Measurements from ENCODE around the gene WNT10A.

The WNT10A gene

GRCh38 chr2:218878926-218879761, 1.5 kb upstream of the WNT10A start:
- no peak for DNase-seq

GRCh38 chr2:218879776-218880101, 913 bp upstream of the WNT10A start:
- DNase-seq = no peak

GRCh38 chr2:218880859-218881594, 375 bp downstream of the WNT10A start:
- no peak for DNase-seq

DNA sequence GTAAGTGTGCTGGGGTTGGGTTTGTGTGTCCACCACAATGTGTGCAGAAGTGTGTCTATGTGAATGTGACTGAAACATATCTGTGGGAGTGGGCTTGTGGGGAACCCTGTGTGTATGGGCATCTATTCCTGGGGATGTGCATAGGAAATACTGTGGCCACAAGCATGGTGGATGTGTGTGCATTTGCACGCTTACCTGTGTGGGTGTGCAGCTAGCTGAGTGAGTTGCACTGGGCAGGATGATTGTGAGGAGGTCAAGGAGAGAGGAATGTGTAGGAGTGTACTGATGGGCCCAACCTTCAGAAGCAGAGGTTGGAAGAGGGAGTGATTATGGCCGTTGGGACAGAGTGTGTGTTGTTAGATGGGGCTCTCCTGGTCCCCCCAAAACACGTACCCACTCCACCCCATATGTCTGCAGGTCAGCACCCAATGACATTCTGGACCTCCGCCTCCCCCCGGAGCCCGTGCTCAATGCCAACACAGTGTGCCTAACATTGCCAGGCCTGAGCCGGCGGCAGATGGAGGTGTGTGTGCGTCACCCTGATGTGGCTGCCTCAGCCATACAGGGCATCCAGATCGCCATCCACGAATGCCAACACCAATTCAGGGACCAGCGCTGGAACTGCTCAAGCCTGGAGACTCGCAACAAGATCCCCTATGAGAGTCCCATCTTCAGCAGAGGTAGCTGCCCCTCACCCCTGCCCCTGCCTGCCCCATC, 1.2 kb downstream of the WNT10A start:
- DNase-seq = no peak

GRCh38 chr2:218882461-218882816, 1.8 kb downstream of the WNT10A start:
- DNase-seq = no peak

DNA sequence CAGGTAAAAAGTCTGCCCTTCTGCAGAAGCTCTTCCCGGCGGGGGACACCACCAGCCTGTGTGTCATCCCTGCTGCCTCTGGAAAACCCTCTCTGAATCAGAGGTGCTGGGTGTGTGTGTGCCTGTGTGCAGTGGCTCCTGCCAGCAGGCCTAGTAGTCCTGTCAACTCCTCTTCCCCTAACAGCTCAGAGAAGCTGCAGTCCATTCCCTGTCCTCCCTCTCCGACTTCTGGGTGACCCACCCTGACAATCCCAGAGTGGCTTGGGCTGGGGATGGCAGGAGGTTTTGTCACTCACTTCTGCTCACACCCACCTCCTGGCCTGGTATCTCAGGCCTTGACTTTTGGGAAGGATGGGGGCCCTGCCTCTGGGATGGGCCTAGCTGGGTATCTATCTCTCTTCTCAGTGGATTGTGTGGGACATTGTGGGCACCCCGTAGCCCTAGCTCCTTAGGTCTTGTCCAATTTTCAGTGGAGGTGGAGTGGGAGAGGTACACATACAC, 2.3 kb downstream of the WNT10A start:
- DNase-seq = no peak

DNA sequence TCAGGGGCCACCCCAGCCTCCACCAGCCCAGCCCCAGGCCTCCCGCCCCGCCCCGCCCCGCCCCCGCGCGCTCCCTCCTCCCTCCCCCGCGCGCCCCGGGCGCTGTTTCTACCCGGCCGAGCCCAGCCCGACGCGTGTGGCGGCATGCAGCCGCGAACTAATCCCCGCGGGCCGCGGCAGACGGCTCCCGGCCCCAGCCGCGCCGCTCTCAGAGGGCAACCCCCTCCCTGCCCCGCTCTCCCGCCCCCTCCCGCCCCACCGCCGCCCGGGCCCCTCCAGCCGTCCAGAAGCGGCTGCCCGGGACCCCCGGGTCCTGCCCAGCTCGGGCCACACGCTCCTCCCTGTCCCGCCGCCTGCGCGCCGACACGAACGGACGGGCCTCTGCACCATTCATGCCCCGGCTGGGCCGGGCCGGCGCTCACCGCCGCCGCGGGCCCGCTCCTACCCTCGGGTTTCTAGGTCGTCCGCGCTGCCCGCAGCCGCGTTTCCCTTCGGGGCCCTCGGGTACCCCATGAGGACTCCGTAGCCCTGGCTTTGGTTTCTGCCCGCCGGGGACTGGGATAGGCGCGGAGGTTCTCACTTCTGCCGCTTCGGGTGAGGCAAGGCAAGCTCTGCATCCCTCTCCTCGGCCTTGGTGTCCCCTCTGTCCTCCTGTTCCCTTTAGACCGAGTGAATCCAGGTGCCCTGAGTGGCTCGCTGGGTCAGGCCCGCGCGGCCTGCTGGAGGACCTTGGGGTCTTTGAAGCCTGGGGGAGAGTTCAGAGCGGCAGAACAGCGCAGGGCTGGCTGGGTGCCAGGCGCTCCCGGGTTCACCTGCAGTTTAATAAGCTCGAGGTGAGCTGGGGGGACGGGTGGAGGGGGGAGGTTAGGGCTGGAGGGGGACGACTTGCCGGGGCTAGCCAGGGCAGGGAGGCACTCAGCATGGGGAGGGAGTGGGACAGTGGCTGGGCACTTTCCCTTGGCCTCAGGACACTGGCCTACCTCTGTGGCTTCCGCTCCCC, 3.1 kb downstream of the WNT10A start:
- no peak for DNase-seq

DNA sequence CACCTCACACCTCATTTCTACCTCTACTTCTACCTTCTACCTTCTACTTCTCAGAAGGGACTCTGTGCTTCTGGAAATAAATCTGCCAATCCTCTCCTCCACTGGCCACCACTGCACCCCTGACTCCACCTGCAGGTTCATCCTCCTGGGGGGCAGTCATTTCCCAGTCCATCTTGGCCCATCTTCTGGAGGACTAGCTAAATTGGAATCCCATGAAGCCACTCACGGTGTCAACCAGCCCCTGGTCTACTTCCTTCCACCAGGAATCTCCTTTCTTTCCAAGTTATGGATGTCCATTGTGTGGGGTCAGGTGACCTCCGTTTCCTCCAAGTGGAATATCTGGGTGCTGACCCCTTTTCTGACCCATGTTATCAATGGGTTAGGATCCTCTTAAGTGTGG, 3.9 kb downstream of the WNT10A start:
- no peak for DNase-seq

GRCh38 chr2:218885981-218886947, 5.6 kb downstream of the WNT10A start:
- DNase-seq = no peak

GRCh38 chr2:218887079-218887478, 6.4 kb downstream of the WNT10A start:
- no peak for DNase-seq

GRCh38 chr2:218888341-218888740, 7.7 kb downstream of the WNT10A start:
- DNase-seq = no peak

- no peak for DNase-seq
These were observed 9.3 kb downstream of the WNT10A start for GRCh38 chr2:218889937-218890336.

DNA sequence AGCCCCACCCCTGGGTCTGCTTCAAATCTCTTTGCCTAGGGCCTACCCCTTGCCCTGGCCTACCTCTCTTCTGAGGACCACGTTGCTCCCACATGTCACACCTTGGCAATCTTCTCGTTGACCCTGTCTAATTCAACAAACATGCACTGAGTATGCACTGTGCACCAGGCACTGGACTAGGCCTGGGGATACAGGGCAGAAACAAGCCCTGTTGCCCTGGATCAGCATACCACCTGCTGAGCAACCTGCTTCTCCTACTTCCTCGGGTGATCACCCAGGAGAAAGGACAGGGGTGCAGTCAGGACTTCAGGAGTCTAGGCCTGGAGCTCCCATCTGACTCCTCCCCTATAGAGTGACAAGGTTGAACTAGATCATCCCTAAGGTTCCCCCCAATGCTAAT, 9.7 kb downstream of the WNT10A start:
- no peak for DNase-seq

GRCh38 chr2:218891275-218892135, 10.9 kb downstream of the WNT10A start:
- DNase-seq = no peak

GRCh38 chr2:218892693-218893348, 12.2 kb downstream of the WNT10A start:
- DNase-seq = no peak

GRCh38 chr2:218893349-218894150, 12.9 kb downstream of the WNT10A start:
- DNase-seq = no peak

GRCh38 chr2:218894151-218894879, 13.7 kb downstream of the WNT10A start:
- DNase-seq = no peak

- DNase-seq = no peak
These were observed 14.2 kb downstream of the WNT10A start for GRCh38 chr2:218894880-218895157.

Measured in NCI-H187 treated with DMSO at 0.1 percent for 48 hours (cell line).